DMS114 treated with DMSO at 0.1 percent for 48 hours (cell line): ENCODE results near the gene RTP1.
"Not testable (repeated sequence)": the region's sequence is repeated elsewhere in the genome, so short reads cannot be mapped to it uniquely, and the experiment has no call there.

Experiments
- DNase-seq: peaks from one replicate; lab custom pipeline; 2025; ENCODE audit not compliant: unreplicated experiment; lab: John Stamatoyannopoulos, UW

RTP1 gene

GRCh38 chr3:187196573-187197334, 532 bp upstream of the RTP1 start:
- no peak for DNase-seq

DNA sequence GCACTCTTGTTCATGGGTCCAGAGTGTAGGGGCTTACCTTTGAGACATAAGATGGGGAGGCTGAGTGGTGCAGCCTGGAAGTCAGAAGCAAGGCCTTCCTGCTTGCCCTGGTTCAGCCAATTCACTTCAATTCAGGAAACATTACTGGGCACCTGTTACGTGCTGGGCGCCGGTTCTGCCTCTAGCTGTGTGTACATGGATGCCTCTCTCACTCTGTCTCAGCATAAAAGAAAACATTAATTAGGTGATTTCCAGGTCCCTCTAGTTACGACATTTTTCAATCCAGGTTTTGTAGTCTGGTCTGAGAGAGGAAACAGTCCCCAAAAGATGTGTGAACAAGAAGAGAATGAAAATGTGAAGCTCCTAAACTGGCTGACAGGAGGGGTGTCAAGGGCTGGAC, 1.2 kb downstream of the RTP1 start:
- DNase-seq, result no peak

DNA sequence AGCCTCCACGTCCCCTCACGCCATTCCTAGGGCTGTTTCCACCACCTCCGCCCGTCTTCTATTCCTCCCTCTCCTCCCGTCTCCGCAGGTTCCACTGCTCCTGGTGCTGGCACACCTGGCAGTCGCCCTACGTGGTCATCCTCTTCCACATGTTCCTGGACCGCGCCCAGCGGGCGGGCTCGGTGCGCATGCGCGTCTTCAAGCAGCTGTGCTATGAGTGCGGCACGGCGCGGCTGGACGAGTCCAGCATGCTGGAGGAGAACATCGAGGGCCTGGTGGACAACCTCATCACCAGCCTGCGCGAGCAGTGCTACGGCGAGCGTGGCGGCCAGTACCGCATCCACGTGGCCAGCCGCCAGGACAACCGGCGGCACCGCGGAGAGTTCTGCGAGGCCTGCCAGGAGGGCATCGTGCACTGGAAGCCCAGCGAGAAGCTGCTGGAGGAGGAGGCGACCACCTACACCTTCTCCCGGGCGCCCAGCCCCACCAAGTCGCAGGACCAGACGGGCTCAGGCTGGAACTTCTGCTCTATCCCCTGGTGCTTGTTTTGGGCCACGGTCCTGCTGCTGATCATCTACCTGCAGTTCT, 2.3 kb downstream of the RTP1 start:
- DNase-seq, result not testable (repeated sequence)

- no peak for DNase-seq
Measured at GRCh38 chr3:187205683-187206082, 8.4 kb downstream of the RTP1 start.

DNA sequence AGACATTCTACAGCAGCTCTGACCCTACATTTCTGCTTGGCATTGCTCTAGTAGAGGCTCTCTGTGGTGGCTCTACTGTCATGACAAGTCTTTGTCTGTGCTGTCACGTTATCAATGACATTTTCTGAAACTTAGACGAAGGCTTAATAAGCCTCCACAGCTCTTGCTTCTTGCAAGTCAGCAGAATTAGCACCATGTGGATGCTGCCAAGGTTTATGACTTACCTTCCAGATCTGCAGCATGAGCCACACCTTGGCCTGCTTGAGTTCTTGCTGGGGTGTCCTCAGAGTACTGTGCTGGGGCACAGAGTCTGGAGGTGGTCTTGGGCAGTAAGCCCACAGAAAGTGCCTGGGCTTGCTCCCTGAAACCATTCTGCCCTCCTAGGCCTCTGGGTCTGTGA, 9.8 kb downstream of the RTP1 start:
- no peak for DNase-seq

- no peak for DNase-seq
Measured at GRCh38 chr3:187207624-187208023, 10.3 kb downstream of the RTP1 start.

- no peak for DNase-seq
Measured at GRCh38 chr3:187208159-187208558, 10.9 kb downstream of the RTP1 start.

DNA sequence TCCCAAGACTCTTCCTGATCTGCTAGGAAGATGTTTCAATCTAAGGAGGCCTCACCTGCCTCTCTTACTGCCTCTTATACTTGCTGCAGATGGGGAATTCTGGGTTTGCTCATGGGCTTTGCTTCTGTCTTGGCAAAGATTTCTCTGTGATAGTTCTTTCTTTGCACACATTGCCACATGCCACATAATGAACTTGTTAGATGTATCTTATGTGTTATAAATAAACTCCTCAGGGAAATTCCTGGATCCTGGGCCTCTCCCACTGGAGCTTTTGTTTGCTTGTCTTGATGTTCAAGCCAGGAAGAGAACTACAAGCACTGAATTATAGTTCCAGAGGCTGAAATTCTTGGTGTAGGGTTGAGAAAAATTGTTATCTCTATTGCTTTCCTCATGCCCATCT, 12.2 kb downstream of the RTP1 start:
- DNase-seq, result no peak

DNA sequence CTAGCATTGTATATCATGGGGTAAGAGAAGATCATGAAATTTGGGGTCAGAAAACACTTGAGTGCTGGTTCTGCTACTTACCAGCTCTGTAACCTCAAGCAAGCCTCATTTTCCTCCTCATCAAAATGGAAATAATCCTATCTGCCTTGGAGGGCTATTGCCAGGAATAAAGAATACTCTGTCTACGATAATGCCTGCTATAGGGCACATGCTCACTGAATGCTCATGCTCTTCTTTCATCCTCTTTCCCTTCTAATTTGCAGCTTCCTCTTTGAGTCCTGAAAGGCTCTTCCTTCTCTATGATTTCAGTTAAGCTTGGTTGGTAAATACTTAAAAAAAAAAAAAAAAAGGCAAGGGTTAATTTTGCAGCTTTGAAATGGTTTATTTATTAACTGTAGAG, 12.8 kb downstream of the RTP1 start:
- DNase-seq, result no peak

GRCh38 chr3:187210545-187211327, 13.4 kb downstream of the RTP1 start:
- no peak for DNase-seq

GRCh38 chr3:187211532-187212195, 14.4 kb downstream of the RTP1 start:
- DNase-seq, result no peak

GRCh38 chr3:187212196-187212545, 14.9 kb downstream of the RTP1 start:
- DNase-seq, result no peak

DNA sequence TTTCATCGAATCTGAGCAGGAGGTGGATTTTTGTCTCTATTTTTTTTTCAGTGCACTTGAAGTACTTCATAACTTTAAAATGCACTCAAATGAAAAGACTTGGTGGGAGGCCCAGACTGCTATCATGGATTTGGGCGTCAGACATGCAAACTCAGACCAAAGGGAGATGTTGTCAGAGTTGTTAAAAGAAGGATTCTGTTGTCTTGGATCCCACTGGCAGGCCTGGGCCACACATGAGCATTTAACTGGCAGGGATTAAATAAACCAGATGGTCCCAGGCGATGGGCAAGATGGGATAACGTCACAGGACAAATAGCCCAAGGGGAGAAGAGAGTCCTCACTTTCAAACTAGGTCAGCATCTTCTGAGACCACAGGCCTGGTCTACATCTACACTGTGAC, 15.4 kb downstream of the RTP1 start:
- DNase-seq, result no peak

DNA sequence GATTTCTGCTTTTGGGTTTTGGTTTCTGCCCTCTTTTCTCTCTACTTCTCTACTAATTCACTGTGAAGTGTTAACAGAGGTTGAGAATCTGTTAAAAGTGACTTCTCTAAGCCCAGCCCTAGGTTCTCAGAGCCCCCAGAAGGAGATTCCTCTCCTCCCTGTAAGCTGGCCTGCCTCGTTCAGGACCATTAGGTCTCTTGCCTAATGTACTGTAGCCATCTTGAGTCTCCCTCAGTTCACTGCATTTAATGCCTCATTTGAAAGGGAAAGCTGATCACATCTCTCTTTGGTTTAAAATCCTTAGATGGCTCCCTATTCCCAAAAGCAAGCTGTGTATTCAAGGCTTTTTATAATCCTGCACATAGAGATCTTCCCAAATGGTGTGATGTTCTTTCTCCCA, 16.3 kb downstream of the RTP1 start:
- no peak for DNase-seq

DNA sequence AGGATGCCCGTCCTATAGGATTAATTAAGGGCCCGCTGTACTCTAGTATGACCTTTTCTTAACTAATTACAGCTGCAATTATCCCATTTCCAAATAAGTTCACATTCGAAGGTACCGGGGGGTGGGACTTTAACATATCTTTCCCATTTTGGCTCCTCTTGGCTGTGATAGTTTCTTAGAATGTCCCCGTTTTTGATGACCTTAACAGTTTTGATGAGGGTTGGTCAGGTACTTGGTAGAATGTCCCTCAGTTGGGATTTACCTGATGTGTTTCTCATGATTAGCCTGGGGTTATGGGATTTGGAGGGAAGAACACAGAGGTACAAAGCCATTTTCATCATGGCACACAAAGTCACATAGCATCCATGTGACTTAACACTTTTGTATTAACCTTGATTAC, 18.2 kb downstream of the RTP1 start:
- no peak for DNase-seq

DNA sequence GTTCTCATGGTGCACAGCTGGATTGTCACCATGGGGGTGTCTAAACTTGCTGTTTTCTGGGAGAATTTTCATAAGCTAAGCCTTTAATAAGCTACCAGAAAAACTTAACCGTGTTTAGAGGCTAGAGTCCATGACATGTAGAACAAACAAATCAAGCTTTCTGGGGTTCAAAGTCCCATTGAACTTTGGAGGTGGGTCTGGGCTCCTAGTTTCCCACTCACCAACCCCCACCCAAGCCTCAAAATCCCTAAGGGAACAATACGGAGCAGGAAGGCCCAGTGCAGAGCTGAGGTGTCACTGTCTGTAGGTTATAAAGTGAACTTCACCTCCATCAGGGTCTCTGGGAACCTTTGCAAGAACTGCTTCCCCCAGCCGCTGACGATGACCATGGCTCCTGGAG, 25.5 kb downstream of the RTP1 start:
- DNase-seq, result no peak

GRCh38 chr3:187223799-187224198, 26.5 kb downstream of the RTP1 start:
- no peak for DNase-seq

DNA sequence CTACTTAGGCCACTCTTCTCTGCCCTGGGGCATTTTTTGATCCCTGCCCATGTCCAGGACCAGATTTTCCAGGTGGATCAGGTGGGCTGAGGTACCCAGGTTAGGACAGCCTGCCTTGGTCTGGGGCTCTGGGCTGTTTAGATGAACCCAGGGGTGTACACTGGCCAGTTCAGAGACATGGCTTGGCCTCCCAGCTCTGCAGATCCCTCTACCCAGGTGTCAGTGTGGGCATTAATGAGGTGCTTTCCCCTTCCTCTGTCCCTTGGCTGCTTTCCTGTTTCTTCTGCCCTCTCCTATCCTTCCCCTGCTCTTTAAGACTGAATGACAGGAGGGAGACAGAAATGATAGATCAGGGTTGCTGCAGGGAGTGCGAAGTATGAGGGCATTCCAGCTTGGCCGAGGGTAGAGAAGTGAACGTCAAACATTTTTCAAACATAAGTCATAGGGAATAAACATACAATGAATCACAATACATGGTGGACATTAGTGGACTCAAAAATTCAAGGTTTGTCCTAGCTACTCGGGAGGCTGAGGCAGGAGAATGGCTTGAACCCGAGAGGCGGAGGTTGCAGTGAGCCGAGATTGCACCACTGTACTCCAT, 30.5 kb downstream of the RTP1 start:
- no peak for DNase-seq

DNA sequence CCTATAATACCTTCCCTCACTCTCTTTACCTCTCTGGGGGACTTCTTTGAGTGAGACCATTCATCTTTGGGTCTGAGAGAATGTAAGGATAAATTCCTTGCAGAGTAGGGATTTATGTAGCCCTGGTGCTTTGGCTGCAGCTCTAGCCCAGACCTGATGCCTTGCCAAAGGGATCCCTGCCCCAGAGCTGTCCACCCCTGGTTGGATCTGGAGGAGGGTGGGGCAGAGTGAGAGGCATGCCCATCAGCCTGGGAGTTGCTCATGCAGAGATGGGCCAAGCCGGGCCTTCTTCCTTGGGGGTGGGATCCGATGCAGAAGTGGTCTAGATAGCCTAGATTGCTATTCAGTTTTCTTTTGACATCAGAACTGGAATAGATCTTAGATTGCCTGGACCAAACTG, 31.5 kb downstream of the RTP1 start:
- no peak for DNase-seq

GRCh38 chr3:187230011-187230410, 32.7 kb downstream of the RTP1 start:
- no peak for DNase-seq

- DNase-seq, result no peak
Measured at GRCh38 chr3:187236962-187237361, 39.7 kb downstream of the RTP1 start.
